Mucosa of gallbladder (tissue), 1 donor: ENCODE measurements around the gene WDR4. TPM values are rescaled to one million over a fixed set of nuclear protein-coding genes. Genes with fewer than 3 reads are reported as not detected.
"Not testable (repeated sequence)": the region's sequence is repeated elsewhere in the genome, so short reads cannot be mapped to it uniquely, and the experiment has no call there.

Experiments
- DNase-seq: peaks from one replicate; pipeline ENCODE4 v3.0.0-alpha.2; 2020; ENCODE audit warnings: low spot score
- total RNA-seq: library from RNA; stranded (reverse); gene quantifications from one replicate; pipeline ENCODE4 v1.2.1, GENCODE V29; 2021
- donor health status: DM: no; HTN: no; CAD: no.

WDR4 gene
- total RNA-seq, 1 donor from 2014 or later, result 14.8 TPM

DNA sequence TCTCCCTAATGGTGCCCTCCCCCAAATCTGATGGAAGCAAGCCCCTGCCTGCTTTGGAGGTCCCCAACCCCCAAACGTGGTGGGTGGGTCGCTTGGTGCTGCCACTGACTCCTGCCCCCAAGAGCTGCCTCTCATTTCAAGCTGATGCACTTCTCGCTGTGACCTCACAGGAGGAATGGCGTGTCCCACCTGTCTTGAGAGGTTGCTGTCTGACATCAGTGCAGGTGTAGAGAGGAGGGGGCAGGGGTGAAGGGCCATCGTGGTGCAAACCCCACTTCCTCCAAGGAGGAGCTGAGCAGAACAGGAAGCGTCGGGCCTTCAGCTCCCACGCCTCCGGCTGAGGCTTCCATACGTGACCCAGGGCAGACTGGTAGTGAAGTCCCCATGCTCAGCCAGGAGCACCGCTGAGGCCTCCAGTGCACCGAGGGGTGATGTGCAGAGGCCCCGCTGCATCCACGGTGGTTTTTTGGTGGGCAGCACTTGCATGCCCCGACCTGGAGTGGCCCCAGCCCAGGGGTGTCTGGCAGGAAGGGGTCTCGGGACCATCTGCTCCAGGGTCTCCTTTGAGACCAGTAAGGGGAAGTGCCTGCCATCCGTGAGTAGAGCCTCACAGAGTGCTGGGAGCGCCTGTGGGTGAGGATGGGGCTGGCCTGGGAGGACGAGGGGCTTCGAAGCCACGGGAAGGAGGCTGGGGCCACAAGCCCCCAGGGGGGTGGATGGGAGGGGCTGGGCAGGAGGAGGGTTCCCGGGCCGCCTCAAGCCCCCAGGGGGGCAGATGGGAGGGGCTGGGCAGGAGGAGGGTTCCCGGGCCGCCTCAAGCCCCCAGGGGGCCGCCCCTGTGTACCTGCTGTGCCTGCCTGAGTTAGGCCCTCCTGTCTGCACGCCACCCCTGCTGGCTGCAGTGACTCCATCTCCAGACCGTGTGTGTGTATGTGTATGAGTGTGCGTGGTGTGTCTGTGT is 39.8 kb downstream of the WDR4 start:
- no peak for DNase-seq

DNA sequence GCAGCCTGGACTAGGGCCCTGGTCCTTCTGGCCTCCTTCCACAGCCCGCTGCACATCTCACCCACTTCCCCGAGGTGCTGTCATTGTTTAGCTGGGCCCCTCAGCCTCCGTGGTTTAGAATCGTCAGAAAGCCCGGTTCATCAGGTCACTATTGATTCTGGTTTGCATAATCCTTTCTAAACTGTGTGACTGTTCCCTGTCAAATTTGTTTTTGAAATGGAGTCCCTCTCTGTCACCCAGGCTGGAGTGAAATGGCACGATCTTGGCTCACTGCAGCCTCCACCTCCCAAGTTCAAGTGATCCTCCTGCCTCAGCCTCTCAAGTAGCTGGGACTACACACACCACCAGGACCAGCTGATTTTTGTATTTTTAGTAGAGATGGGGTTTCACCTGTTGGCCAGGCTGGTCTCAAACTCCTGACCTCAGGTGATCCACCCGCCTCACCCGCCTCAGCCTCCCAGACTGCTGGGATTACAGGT is 41.1 kb downstream of the WDR4 start:
- DNase-seq, result not testable (repeated sequence)

DNA sequence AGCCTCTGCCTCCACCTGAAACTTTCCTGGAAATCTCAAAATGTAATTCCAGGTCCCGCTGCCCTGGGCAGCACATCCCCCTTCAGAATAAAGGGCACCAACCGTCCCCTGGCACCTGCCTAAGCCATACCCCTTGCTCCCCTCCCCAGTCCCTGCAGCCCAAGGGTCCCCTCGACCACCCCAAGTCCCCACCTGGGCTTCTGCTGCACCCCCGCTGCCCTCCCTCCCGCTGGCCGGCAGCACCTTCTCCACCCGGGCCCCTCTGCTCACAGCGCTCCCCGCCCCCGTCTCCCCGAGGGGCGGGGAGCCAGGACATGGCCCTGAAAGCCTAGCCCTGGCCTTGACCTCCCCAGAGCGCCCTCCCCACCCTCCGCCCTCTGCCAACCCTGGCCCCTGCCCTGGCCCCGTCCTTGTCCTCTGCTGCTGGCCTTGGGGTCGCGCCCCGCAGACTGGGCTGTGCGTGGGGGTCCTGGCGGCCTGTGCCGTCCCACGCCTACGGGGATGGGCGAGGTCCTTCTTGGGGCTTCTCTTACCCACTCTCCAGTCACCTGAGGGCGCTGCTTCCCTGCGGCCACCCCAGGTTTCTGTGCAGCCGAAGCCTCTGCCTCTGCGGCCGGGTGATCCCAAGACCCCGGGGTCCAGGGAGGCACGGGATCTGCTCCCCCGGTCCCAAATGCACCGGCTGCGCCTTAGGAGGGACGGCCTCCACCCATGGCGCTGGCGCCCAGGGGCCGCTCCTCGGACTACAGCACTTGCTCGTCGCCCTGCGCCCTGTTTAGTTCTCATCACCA is 41.7 kb downstream of the WDR4 start:
- DNase-seq, result no peak

DNA sequence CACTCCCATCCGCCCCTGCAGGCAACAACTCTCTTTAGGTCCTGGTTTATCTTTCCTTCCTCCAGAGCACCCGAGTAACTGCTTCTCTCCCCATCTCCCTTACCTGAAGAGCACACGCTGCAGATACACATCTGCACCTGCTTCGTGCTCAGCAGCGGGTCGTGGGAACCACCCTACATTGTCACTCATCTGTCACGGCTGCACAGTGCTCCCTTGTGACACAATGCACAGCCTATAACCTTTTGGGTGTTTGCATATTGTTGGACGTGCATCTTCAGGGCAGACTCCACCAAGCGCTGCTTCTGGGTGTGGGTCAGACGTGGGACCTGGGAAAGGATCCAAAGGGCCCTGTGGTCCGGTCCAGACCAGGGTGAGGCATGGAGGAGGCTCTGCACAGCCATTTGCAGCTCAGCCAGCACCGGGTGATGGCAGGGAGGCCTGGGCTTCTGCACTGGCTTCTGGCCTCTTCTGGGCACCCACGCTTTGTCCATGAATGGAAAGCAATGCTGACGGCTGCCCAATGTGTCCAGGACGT is 42.5 kb downstream of the WDR4 start:
- no peak for DNase-seq

DNA sequence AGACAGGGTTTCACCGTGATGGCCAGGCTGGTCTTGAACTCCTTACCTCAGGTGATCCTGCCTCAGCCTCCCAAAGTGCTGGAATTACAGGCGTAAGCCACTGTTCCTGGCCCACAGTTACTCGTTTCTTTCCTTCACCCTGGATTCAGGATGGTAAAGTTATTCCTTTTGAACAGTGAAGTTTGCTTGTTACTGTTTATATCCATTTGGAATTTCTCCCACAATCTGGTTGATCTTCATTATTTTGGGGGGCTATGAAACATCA is 43.0 kb downstream of the WDR4 start:
- no peak for DNase-seq

DNA sequence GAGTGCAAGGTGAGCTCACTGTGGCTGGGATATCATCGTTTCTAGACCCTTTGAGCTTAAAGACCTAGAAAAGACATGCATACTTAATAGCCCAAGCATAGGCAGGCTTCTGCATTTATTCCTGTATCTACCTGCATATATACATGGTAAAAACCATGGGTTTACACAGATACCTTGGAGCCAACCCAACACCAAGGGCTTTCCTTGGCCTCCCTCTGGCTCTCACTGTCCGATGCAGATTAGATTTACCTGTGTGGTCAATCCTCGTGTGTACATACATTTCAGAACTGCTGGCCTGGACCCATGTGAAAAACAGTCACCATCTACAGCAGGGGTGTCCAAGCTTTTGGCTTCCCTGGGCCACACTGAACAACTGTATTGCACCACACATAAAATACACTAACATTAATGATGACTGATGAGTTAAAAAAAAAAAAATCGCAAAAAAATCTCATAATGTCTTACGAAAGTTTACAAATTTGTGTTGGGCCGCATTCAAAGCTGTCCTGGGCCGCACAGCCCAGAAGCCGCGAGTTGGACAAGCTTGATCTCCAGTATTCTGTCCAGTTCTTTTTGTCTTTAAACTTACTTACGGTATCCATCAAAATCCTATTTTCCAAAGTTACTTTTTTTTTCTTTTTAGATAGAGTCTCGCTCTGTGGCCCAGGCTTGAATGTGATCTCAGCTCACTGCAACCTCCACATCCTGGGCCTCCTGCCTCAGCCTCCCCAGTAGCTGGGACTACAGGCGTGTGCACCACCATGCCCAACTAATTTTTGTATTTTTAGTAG is 43.5 kb downstream of the WDR4 start:
- DNase-seq, result no peak

DNA sequence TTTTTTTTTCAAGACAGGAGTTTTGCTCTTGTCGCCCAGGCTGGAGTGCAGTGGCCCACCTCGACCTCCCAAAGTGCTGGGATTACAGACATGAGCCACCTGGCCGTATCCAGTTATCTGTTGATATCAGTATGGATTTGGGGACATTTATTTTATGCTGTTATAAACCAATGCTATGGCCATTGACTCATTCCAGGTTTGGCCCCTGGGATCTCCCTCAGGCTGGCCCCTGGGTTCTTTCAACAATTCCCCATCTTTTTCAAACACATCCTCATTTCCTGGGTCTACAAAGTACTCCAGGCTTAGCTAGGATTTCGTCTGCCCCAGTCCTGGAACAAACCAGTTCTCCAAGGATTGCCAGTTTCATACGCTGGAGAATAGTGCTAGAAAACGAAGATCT is 44.1 kb downstream of the WDR4 start:
- DNase-seq, result no peak

DNA sequence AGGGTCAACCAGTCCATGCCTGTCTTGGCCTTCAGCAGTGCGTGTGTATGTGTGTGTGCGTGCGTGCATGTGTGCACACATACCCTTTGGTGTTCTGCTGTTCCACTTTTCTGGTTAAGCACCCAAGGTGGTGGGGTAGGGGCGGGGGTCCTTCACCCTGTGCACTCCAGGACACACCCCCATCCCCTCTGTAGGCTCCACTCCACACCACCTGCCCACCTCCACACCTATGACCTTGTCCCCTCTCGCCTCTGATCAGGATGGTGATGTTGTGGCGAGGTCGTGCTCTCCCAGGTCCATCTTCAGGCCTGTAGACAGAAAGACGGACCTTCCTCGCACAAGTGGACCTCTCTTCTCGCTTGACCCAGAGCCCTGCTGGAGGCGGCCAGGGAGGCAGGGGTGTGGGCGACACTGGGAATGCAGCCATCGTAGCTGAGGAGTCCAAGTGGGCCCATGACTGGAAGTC is 44.6 kb downstream of the WDR4 start:
- DNase-seq, result no peak

DNA sequence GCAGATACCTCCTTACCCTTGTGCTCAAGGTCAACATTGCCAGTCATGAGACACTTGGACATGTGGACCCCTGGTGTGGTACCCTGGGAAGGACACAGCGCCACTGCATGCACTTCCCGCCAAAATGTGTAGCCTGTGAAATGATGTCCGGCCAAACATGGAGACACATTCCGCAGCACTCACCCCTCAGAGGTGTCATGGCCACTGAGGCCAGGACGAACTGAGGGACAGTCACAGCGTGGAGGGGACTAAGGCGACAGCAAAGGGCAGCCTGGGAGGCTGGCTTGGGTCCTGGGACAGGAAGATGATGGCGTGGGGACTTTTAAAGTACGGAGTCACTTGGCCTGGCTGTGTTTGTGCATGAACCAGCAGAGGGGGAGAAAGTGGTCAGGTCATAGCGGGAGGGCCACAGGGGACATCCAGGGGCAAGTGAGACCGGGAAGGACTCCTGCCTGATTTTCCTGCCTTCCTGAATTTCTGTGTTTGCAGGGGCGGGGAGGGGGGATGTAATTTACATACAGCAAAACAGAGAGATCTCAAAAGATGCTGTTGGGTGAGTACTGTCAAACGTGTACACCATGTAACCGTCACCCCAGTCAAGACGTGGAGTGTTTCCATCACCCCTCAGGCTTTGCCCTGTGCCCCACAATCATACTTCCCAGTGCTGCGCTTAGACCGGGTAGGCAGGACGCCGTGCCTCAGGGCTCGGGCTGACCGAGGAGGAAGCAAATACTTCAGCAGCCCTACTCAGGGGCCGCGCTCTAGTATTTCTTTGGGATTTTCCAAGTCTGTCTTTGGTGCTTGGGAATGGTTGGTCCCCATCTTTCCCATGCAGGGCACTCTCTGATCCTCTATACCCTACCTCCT is 45.2 kb downstream of the WDR4 start:
- no peak for DNase-seq

DNA sequence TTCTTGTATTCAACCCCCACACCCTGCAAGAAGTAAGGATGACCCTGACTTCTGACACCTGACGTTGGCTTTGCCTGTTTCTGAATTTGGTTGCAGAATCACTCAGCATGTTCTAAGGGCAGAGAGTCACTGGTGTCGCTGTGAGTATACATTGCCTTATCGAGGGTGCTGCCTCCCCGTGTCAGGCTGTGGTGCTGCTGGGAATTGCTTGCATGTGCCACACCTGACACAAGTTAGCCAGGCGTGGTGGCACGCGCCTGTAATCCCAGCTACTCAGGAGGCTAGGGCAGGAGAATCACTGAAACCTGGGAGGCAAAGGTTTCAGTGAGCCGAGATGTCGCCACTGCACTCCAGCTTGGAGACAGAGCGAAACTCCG is 45.9 kb downstream of the WDR4 start:
- DNase-seq, result peak; percentile 54

DNA sequence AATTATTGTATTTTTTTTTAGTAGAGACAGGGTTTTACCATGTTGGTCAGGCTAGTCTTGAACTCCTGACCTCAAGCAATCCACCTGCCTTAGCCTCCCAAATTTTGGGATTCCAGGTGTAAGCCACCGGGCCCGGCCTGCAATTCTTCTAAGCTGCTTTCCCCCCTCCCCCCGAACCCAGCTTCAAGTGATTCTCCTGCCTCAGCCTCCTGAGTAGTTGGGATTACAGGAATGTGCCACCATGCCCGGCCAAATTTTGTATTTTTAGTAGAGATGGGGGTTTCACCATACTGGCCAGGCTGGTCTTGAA is 47.1 kb downstream of the WDR4 start:
- not testable (repeated sequence) for DNase-seq

DNA sequence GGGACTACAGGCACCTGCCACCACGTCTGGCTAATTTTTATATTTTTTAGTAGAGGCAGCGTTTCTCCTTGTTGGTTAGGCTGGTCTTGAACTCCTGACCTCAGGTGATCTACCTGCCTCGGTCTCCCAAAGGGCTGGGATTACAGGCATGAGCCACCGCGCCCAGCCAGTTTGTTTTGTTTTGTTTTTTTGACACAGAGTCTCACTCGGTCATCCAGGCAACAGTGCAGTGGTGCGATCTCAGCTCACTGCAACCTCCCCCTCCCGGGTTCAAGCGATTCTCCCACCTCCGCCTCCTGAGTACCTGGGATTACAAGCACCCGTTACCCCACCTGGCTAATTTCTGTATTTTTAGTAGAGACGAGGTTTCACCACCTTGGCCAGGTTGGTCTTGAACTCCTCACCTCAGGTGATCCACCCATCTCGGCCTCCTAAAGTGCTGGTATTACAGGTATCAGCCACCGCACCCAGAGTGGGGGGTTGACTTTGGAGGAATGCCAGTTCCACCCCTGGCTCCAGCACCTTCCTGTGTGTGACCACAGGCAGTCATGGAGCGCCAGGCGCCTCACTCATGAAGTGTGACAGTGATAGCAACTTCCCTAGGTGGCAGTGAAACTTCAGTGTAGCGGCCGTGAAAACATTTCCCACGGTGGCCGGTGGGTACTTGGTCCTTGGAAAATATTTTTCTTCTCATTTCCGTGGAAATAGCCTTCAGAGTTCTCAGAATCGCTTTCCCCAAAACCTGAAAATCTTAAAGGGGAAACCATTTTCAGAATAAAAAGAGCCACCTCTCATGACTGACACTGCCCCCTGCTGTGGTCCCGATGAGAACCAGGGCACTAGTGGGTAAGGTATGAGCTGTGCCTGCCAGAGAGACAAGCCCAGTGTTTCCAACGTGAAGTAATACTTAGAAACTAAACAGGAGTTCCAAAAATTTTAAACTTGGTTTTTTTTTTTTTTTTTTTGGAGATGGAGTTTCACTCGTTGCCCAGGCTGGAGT is 48.6 kb downstream of the WDR4 start:
- DNase-seq, result no peak

DNA sequence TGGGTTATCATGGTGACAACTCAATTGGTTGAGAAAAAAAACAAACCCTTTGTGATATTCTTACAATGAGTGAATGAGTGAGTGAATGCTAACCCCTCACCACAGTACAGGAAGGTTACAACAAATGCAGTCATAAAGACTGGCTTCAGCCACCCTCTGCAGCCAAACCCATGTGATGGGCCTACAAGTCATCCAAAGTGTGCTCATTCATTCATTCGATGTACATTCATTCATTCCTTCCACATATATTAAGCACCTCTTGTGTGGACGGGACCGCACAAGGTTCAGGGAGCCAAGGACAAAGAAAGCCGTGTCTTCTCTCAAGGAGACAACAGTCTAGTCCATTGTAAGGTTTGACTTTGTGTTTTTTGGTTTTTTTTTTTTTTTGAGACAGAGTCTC is 49.4 kb downstream of the WDR4 start:
- DNase-seq, result no peak

DNA sequence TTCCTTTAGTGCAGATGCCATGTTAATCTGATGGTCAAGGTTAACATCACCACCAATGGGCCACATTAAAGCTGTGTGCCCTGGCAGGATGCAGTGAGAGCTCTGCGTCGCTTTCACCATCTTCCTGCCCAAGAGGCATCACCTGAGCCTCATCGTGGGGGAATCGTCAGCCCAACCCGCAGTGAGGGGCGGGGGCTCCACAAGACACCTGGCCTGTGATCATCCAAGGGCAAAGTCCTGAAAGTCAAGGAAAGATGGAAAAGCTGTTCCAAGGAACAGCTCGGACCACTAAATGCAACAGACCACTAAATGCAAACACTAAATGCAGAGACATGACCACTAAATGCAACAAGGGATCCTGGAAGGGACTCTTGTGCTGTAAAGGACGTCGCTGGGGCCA is 49.9 kb downstream of the WDR4 start:
- DNase-seq, result peak; percentile 3

DNA sequence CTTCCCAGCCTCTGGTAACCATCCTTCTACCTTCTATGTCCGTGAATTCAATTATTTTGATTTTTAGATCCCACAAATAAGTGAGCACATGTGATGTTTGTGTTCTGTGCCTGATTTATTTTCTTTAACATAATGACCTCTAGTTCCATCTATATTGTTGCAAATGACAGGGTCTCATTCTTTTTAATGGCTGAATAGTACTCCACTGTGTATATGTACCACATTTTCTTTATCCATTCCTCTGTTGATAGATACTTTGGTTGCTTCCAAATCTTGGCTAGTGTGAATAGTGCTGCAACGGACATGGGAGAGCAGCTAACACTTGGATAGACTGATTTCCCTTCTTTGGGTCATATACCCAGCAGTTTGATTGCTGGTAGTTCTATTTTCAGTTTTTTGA is 51.8 kb downstream of the WDR4 start:
- DNase-seq, result no peak

DNA sequence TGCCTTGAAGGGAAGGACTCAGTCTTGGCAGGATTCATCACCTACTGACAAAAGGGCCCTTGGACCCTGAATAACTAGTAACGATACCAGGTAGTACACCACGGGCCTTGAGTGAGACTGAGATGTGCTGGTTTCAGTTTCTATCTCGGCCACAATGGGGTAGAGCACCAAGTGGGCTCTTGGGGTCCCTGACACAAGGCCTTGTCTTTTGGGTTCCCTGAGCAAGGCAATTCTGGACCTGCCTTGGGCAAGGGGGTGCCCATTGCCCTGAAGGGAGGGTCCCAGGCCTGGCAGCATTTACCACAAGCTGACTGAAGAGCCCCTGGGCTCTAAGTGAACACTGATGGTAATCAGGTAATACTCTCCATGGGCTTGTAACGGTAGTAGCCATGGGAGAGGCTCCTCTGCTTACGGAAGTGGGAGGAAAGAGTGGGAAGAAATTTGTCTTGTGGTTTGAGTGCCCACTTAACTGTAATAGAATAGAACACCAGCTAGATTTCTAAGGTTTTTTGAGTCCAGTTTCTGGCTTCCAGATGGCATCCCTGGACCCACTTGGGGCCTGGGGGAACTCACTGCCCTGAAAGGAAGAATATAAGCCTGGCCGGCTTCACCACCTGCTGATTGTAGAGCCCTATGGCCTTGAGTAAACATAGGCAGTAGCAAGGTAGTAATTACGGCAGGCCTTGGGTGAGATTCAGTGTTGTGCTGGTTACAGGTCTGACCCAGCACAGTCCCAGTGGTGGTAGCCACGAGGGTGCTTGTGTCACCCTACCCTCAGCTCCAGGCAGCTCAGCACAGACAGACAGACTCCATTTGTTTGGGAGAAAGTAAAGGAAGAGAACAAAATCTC is 58.5 kb downstream of the WDR4 start:
- DNase-seq, result no peak

DNA sequence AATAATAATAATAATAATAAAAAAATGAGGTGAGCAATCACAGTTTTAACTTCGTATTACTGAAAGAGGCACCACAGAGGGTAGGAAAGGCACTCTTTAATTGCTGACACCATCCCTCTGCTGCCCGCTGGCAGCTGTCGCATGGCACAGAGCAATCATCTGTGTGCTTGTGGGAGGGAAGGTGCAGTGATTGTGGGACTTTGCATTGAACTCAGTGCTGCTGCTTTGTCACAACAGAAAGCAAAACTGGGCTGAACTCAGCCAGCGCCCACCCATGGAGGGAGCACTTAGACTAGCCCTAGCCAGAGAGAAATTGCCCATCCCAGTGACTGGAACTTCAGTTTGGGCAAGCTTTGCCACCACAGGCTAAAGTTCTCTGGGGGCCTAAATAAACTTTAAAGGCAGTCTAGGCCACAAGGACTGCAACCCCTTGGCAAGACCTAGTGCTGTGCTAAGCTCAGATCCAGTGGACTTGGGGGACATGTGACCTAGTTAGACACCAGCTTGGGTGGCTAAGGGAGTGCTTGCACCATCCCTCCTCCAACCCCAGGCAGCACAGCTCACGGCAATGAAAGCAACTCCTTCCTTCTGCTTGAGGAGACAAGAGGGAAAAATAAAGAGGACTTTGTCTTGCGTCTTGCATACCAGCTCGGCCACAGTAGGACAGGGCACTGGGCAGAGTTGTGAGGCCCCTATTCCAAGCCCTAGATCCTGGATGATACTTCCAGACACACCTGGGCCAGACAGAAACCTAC is 59.3 kb downstream of the WDR4 start:
- DNase-seq, result no peak

DNA sequence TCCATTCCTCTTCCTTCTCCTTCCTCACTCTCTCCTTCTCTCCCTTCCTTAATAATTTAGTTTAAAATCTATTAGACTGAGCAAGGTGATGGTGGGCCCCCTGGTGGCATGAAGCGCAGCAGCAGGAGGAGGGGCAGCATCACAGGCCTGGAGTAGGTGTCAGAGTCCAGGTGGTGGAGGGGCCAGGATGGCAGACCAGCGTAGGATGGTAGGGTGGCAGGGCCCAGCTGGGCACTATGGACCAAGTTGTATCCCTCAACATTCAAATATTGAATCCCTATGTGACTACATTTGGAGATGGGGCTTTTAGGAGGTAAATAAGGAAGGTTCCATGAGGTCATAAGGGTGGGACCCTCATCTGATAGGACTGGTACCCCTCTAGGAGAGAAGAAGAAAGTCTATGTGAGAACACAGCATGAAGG is 61.0 kb downstream of the WDR4 start:
- DNase-seq, result peak; percentile 66
